ENCODE data around the gene NHLRC4. TPM values are rescaled to one million over a fixed set of nuclear protein-coding genes. Genes with fewer than 3 reads are reported as not detected.

The NHLRC4 gene
- total RNA-seq, 2 donors from 2014 or later: 1.1 TPM

GRCh38 chr16:609984-610383 lies 43.2 kb downstream of the NHLRC4 start:
- Histone ChIP-seq H3K36me3 (ENCODE audit: control insufficient read depth, insufficient read depth, low read length) (peaks cover 4% of the 10 kb centered on the region), H3K4me1 (ENCODE audit: control insufficient read depth, insufficient read depth, low read length) (no peaks in the 10 kb centered on the region)

GRCh38 chr16:610513-611381 lies 43.9 kb downstream of the NHLRC4 start:
- peaks cover 22% of the 10 kb centered on the region for H3K36me3 Mint-ChIP-seq (ENCODE audit: low read depth)
- H3K9me3 Mint-ChIP-seq: peaks cover 14% of the 10 kb centered on the region
- H3K27me3 Mint-ChIP-seq (ENCODE audit: insufficient read depth): peaks cover 2% of the 10 kb centered on the region
- Histone ChIP-seq H3K4me1 (ENCODE audit: control insufficient read depth, insufficient read depth, low read length) (no peaks in the 10 kb centered on the region), H3K9me3 (ENCODE audit: control insufficient read depth, low read length) (peaks cover under 1% of the 10 kb centered on the region), H3K27ac (ENCODE audit: low read depth, low read length) (no peak overlapping the region), H3K9ac (ENCODE audit: extremely low read depth, low read length, poor library complexity, severe bottlenecking) (no peak overlapping the region), H3K36me3 (ENCODE audit: control insufficient read depth, insufficient read depth, low read length) (peaks cover 4% of the 10 kb centered on the region), H3K27me3 (ENCODE audit: control insufficient read depth, insufficient read depth, low read length, poor library complexity, severe bottlenecking) (no peaks in the 10 kb centered on the region), H3K4me3 (ENCODE audit: low read length) (no peak overlapping the region)
- no peak overlapping the region for H3K27ac Mint-ChIP-seq
- peak; percentile 93 for TF ChIP-seq CTCF (conservative IDR thresholded peaks at IDR 0.05)
- peak; percentile 92 for DNase-seq
- H3K4me3 Mint-ChIP-seq: no peak overlapping the region
- peaks cover 13% of the 10 kb centered on the region for H3K4me1 Mint-ChIP-seq
- WGBS, 2 experiments (ENCODE audit: insufficient coverage in 1 of 2, insufficient read length in 1 of 2): 78 to 83% methylated on average over 21 to 28 of the region's 28 CpGs

More at GRCh38 chr16:609984-610383, 43.2 kb downstream of the NHLRC4 start:
- DNase-seq: no peak
- Histone ChIP-seq H3K9me3 (ENCODE audit: control insufficient read depth, low read length) (peaks cover 8% of the 10 kb centered on the region), H3K27me3 (ENCODE audit: control insufficient read depth, insufficient read depth, low read length, poor library complexity, severe bottlenecking) (no peaks in the 10 kb centered on the region), H3K4me3 (ENCODE audit: low read length) (no peak overlapping the region), H3K9ac (ENCODE audit: extremely low read depth, low read length, poor library complexity, severe bottlenecking) (no peak overlapping the region), H3K27ac (ENCODE audit: low read depth, low read length) (no peak overlapping the region)
- H3K9me3 Mint-ChIP-seq: peaks cover 22% of the 10 kb centered on the region
- H3K4me3 Mint-ChIP-seq: no peak overlapping the region
- H3K4me1 Mint-ChIP-seq: peaks cover 13% of the 10 kb centered on the region
- TF ChIP-seq CTCF (conservative IDR thresholded peaks at IDR 0.05): no peak
- H3K27ac Mint-ChIP-seq: no peak overlapping the region
- peaks cover 27% of the 10 kb centered on the region for H3K36me3 Mint-ChIP-seq (ENCODE audit: low read depth)
- H3K27me3 Mint-ChIP-seq (ENCODE audit: insufficient read depth): peaks cover 6% of the 10 kb centered on the region
- 93 to 98% methylated on average over 8 to 14 of the region's 14 CpGs for WGBS, 2 experiments (ENCODE audit: insufficient coverage in 1 of 2, insufficient read length in 1 of 2)

- Mint-ChIP-seq H3K36me3 (ENCODE audit: low read depth) (peaks cover 16% of the 10 kb centered on the region), H3K4me3 (no peak overlapping the region), H3K27me3 (ENCODE audit: insufficient read depth) (peaks cover 2% of the 10 kb centered on the region), H3K27ac (no peak overlapping the region), H3K4me1 (no peaks in the 10 kb centered on the region), H3K9me3 (peaks cover 2% of the 10 kb centered on the region)
- Histone ChIP-seq H3K27ac (ENCODE audit: low read depth, low read length) (no peak overlapping the region), H3K4me3 (ENCODE audit: low read length) (no peak overlapping the region), H3K27me3 (ENCODE audit: control insufficient read depth, insufficient read depth, low read length, poor library complexity, severe bottlenecking) (no peaks in the 10 kb centered on the region), H3K36me3 (ENCODE audit: control insufficient read depth, insufficient read depth, low read length) (peaks cover 4% of the 10 kb centered on the region), H3K4me1 (ENCODE audit: control insufficient read depth, insufficient read depth, low read length) (no peaks in the 10 kb centered on the region), H3K9me3 (ENCODE audit: control insufficient read depth, low read length) (no peaks in the 10 kb centered on the region), H3K9ac (ENCODE audit: extremely low read depth, low read length, poor library complexity, severe bottlenecking) (no peak overlapping the region)
- TF ChIP-seq CTCF (conservative IDR thresholded peaks at IDR 0.05): no peak
- WGBS, 2 experiments (ENCODE audit: insufficient coverage in 1 of 2, insufficient read length in 1 of 2): 91% methylated on average over 8 to 13 of the region's 13 CpGs
- no peak for DNase-seq
These were observed 48.3 kb downstream of the NHLRC4 start for GRCh38 chr16:615122-615521.
